Measurements from ENCODE around the gene IMMP1L.
A peak's percentile ranks its signal among the peaks of the same experiment; 100 is the strongest.

Gene IMMP1L

GRCh38 chr11:31464436-31464835 is 45.0 kb downstream of the IMMP1L start:
- no peak for DNase-seq

GRCh38 chr11:31455177-31455576 is 54.2 kb downstream of the IMMP1L start:
- no peak for DNase-seq

- no peak for DNase-seq
Measured at GRCh38 chr11:31450841-31451240, 58.6 kb downstream of the IMMP1L start.

GRCh38 chr11:31449040-31449439 is 60.4 kb downstream of the IMMP1L start:
- DNase-seq, result no peak

- no peak for DNase-seq
Measured at GRCh38 chr11:31445621-31446020, 63.8 kb downstream of the IMMP1L start.

GRCh38 chr11:31443802-31444201 is 65.6 kb downstream of the IMMP1L start:
- DNase-seq, result no peak

GRCh38 chr11:31442086-31442485 is 67.3 kb downstream of the IMMP1L start:
- DNase-seq, result no peak

- no peak for DNase-seq
Measured at GRCh38 chr11:31441296-31441695, 68.1 kb downstream of the IMMP1L start.

GRCh38 chr11:31437742-31438435 is 71.5 kb downstream of the IMMP1L start:
- DNase-seq, result no peak

- DNase-seq, result no peak
Measured at GRCh38 chr11:31433851-31434250, 75.6 kb downstream of the IMMP1L start.

GRCh38 chr11:31424652-31425051 is 84.8 kb downstream of the IMMP1L start:
- no peak for DNase-seq

GRCh38 chr11:31422703-31423102 is 86.7 kb downstream of the IMMP1L start:
- no peak for DNase-seq

- DNase-seq, result no peak
Measured at GRCh38 chr11:31421820-31422219, 87.6 kb downstream of the IMMP1L start.

GRCh38 chr11:31419669-31420068 is 89.8 kb downstream of the IMMP1L start:
- DNase-seq, result no peak

GRCh38 chr11:31419138-31419537 is 90.3 kb downstream of the IMMP1L start:
- DNase-seq, result no peak

GRCh38 chr11:31417816-31418215 is 91.6 kb downstream of the IMMP1L start:
- no peak for DNase-seq

- no peak for DNase-seq
Measured at GRCh38 chr11:31417357-31417756, 92.1 kb downstream of the IMMP1L start.

- no peak for DNase-seq
Measured at GRCh38 chr11:31415435-31415834, 94.0 kb downstream of the IMMP1L start.

- DNase-seq, result no peak
Measured at GRCh38 chr11:31414338-31414737, 95.1 kb downstream of the IMMP1L start.

- DNase-seq, result no peak
Measured at GRCh38 chr11:31412946-31413345, 96.5 kb downstream of the IMMP1L start.

- DNase-seq, result no peak
Measured at GRCh38 chr11:31408201-31408600, 101.2 kb downstream of the IMMP1L start.

GRCh38 chr11:31404614-31405013 is 104.8 kb downstream of the IMMP1L start:
- DNase-seq, result no peak

GRCh38 chr11:31397239-31397834 is 112.1 kb downstream of the IMMP1L start:
- DNase-seq, result peak; percentile 6

- DNase-seq, result no peak
Measured at GRCh38 chr11:31387379-31387778, 122.0 kb downstream of the IMMP1L start.

GRCh38 chr11:31383116-31383515 is 126.3 kb downstream of the IMMP1L start:
- no peak for DNase-seq
